HL-60/S4 treated with retinoic acid at 250 ng/mL for 4 days and 3 days (cell line): ENCODE measurements around the gene CCNYL1.
"Not testable (repeated sequence)": the region's sequence is repeated elsewhere in the genome, so short reads cannot be mapped to it uniquely, and the experiment has no call there.

Source experiments
- in situ Hi-C: fragments of 300-500 bp; cut with MboI; formaldehyde crosslinking; loops from 2 replicates; pipeline ENCODE4 v1.7.0; 2022; ENCODE audit warnings: low sequenced_read_pairs

The CCNYL1 gene

DNA sequence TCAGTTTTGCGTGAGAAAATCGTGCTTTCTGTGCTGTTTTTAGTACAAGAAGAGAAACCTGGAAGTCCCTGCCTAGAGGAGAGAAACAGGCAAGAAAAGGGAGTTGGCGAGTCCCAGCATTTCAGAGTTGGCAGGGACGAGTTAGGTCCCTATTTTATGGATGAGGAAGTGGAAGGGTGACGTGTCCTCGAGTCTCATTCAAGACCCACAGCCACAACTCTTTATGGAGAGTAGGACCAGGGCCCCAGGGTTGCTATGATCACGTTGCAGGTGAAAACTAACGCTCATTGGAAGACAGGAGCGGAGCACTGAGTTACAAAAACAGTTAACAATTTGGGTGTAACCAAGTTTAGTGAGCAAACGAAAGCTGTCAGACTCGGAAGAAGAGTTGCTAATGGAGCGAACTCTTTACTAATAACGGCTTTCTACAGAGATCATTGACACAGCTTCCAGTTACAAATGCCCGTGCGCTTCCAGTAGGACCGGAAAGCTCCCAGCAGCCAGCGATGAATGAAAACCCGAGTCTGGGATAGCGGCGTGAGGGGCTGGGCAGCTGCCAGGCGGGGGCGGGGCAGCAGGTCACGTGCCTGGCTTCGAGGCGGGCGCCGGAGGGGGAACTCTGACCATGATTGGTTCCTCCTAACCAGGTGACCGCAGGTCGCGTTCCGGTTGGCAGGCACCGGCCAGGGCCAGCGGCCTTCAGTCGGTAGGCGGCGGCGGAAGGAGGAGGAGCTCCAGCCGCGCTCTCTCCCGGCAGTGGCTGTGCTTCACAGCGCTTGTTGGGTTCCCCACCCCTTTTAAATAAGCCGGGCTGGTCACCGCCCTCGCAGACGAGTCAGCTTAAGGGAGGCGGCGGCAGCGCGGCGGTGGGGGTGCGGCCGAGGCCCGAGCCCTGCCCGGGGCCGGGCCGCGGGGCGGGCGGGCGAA is at the start of gene CCNYL1:
Gene CCNYL1 (plus strand): TSS at position 827 of the 927 bp plus-strand sequence. CDS start 257 bp downstream, outside the sequence.
- in situ Hi-C loops = no loop called here

GRCh38 chr2:207662203-207662602 is 49.2 kb upstream of the CCNYL1 start:
- in situ Hi-C loops = no loop called here

GRCh38 chr2:207663870-207664545 is 47.4 kb upstream of the CCNYL1 start:
- in situ Hi-C loops = no loop called here

GRCh38 chr2:207670887-207671286 is 40.6 kb upstream of the CCNYL1 start:
- in situ Hi-C loops = no loop called here

DNA sequence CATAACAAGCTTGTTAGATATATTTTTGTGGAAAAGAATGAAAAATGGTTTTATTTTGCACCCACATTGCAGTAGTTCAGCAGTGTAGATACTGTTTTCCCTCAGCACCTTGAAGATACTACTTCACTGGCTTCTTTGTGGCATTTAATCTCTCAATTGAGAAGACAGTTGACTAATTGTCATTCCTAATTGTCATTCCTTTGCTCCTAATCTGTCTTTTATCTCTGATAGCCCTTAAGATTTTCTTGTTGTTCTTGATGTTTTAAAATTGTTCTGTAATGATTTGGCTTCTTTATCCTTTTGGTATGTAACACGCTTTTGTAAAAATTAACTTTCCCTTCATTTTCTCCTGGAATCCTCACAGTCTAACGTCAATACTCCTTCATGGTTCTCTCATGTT is 38.0 kb upstream of the CCNYL1 start:
- in situ Hi-C loops = no loop called here

- in situ Hi-C loops = no loop called here
These were observed 37.1 kb upstream of the CCNYL1 start for GRCh38 chr2:207674266-207674774.

DNA sequence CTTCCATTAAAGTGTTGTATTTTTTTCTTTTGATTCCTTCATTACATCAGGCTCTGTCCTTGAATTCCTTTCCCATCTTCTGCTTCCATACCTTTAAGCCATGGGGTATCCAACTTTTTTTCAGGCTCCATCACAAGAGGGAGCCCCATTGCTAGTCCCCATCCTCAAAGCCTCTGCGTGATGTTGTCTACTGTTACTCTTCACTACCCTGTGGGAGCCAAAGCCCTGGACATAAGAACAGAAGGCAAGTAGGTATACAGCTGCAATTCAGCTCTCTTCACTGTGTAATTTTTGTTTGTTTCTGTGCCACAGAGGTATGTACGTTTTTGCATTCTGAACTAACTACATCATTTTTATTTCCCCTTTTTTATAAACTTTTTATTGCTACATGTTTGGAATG is 36.6 kb upstream of the CCNYL1 start:
- in situ Hi-C loops = no loop called here

DNA sequence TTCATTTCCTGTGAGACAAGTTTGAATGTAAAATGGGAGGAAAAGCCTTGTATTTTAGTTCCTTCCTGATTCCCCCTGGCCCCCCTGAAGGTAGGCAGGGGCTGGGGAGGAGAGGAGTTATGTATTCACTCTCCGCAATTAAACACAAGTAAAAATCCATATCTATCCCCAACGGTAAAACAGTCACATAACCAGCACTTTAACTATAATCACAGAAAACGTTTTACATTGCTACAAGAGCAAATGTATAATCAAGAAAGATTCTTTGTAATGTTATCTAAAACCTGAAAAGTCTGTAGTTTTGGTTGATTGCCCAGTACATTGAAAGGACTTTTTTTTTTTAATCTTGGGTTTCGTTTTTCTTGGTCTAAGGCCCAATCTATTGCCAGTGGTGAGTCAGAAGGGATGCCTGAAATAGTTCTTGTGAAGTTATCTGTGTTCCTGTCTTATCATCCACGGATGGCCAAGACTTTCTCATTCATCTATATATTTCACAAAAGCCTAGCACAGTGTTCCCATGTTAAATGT is 34.5 kb upstream of the CCNYL1 start:
- in situ Hi-C loops = no loop called here

- in situ Hi-C loops = no loop called here
These were observed 30.0 kb upstream of the CCNYL1 start for GRCh38 chr2:207681431-207681830.

GRCh38 chr2:207682557-207682956 is 28.9 kb upstream of the CCNYL1 start:
- in situ Hi-C loops = no loop called here

DNA sequence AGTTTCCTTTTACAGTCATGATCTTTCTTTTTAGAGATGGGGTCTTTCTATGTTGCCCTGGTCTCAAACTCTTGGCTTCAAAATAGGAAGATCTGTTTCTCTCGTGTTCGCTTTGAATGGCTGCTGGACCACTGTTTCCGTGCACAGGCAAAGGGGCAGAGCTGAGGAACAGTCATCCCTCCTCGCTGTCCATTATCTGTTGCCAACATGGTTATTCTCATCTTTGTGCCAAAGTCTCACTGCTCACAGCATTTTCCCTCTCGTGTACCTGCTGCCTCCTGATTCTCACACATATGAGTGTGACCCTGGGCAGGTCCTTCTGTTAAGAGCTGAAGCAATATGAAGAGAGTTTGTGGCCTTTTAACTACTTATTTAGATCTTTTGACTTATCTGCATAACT is 28.0 kb upstream of the CCNYL1 start:
- in situ Hi-C loops = no loop called here

DNA sequence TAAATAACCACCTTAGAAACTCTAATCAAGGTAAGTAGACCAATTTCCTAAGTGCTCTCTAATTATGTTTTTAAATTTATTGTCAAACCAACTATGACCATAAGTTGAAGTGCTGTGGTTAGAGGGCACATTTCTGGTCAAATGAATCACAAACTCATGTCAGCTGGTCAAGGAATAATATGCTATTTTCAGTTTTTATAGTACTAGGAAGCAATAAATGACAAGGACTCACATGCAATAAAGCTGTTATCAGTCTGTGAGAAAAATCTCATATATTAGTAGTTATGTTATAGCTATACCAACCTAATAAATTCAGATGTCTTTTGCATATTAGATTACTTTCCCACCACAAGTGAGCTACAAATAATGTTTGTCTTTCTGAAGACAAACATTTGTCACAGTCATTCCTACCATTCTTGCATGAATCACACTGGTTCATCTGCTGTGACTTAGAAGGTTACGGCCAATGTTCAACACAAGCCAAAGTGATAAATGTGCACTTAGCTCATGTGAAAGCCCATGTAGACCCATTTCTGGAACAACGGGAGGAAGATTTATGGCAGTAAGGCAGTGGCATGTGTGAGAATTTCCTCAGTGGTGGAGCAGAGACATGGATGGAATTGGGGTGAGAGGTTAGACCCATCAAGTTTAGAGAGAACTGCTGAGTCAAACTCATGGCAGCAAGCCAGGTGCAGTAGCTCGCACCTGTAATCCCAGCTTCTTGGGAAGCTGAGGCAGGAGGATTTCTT is 27.4 kb upstream of the CCNYL1 start:
- in situ Hi-C loops = no loop called here

DNA sequence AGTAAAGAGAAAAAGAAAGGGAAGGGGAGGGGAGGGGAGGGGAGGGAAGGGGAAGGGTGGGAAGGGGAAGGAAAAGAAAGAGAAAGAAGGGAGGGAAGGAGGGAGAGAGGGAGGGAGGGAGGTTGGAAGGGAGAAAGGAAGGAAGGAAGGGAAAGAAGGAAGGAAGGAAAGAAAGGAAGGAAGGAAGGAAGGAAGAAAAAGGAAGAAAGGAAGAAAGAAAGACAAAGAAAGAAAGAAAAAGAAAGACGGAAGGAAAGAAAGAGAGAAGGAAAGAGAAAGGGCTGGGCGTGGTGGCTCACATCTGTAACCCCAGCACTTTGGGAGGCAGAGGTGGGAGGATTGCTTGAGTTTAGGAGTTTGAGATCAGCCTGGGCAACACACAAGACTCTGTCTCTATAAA is 24.6 kb upstream of the CCNYL1 start:
- in situ Hi-C loops = no loop called here

DNA sequence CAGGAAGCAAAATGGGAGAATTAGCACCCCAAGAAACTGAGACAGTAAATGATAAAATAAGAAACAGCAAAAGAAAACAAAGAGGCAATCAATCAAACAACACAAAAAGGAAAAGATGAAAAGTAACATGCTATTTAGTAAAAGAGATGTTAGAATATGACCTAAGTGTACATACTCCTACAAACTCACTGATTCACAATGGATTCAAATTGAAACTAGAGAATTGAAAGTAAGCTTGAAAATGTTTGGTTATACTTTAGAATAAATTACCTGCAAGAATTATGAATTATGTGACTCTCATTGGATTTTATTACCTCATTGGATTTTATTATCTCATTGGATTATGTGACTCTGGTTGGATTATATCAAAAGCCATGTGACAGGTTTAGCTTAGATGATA is 22.8 kb upstream of the CCNYL1 start:
- in situ Hi-C loops = no loop called here

- in situ Hi-C loops = not testable (repeated sequence)
These were observed 20.5 kb upstream of the CCNYL1 start for GRCh38 chr2:207690845-207691461.

DNA sequence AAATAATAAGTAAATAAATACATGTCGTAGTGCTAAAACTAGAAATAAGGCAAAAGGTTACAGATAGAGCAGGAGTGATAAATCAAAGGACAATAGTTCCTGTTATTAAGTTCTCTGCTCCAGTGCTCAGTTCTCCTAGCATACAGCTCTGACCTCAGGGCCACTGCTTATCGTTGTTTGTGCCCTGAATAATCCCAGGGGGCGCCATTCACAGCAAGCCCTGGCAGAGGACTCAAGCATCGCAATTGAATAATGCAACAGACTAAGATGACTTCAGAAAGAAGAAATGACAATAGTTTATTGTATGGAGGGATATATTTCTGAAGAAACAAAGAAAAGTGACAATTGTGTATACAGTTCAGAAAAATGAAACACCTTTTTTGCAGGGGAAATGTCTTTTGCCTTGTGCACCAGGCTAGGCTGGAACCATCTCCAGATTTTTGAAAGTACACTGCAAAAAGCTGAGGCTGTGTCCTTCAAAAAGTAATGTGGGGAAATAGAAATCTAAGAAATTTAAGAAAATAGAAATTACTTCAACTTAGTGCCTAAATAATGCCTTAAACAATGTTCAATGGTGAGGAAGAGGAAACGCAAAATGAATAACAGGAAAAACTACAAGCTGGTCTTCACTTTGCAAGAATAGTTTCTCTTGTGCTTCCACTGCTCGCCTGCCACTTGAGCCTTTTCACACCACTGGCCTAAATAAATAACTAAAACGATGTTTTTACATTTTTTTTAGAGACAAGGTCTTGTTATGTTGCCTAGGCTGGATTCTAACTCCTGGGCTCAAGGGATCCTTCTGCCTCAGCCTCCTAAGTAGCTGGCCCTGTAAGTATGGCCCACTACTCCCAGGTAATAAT is 19.0 kb upstream of the CCNYL1 start:
- in situ Hi-C loops = no loop called here

DNA sequence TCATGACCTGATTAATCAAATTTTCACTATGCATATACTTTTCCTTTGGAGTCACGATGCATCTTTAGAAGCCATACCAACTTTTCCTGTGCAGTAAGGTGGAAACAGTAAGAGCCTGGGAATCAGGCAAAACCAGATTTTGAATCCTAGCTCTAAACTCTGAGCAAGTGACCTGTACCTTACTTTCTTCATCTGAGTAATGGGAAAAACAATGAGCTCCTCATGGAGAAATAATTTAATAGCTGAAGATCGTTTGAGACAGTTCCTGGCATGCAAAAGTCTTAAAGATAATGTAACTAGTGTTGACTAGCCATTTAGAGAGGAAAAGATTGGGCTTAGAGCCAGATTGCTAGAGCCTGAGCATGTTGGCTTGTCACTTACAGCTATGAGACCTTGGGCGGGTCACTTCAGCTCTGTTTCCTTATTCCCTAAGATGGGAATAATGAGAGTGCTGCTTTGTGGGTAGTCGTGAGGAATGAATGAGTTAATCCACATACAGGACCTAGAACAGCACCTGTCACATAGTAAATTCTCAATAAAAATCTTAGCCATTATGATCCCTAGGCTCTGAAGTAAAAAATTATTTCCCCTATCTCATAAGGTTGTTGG is 17.7 kb upstream of the CCNYL1 start:
- in situ Hi-C loops = no loop called here

DNA sequence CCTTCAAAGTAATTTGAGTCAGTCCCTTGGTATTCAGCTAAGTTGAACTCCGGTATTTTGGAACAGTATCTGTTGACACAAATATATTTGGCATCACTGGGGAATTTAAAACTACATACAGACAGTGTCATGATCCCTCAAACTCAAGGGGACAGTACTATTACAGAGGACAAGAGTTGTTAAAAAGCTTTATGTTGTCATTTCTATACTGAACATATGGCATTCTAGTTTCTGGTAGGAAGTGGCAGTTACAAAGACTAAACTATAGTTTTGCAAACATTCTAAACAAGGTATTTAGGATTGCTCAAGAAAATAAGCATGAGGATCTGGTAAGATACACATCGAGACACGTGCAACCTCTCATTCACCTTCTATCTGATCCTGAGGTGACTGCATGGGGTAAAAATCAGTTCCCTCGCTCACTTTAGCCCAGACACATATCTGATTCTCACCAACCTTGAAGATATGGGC is 16.6 kb upstream of the CCNYL1 start:
- in situ Hi-C loops = no loop called here

GRCh38 chr2:207695293-207695692 is 16.1 kb upstream of the CCNYL1 start:
- in situ Hi-C loops = no loop called here
